22Rv1 (cell line): ENCODE measurements around the gene FKBP11.

ENCODE experiments used
- ZFX ChIP-seq: fragments of 450-650 bp; IDR thresholded peaks from 2 replicates; pipeline ENCODE4 v1.6.1; 2017; ENCODE audit warnings: antibody characterized with exemption, borderline replicate concordance
- TF ChIP-seq, protein P1 (sequence below): fragments of 450-650 bp; IDR thresholded peaks from 2 replicates; pipeline ENCODE4 v1.5.1; 2017; ENCODE audit warnings: mild to moderate bottlenecking

- TF ChIP-seq, protein P1, sequence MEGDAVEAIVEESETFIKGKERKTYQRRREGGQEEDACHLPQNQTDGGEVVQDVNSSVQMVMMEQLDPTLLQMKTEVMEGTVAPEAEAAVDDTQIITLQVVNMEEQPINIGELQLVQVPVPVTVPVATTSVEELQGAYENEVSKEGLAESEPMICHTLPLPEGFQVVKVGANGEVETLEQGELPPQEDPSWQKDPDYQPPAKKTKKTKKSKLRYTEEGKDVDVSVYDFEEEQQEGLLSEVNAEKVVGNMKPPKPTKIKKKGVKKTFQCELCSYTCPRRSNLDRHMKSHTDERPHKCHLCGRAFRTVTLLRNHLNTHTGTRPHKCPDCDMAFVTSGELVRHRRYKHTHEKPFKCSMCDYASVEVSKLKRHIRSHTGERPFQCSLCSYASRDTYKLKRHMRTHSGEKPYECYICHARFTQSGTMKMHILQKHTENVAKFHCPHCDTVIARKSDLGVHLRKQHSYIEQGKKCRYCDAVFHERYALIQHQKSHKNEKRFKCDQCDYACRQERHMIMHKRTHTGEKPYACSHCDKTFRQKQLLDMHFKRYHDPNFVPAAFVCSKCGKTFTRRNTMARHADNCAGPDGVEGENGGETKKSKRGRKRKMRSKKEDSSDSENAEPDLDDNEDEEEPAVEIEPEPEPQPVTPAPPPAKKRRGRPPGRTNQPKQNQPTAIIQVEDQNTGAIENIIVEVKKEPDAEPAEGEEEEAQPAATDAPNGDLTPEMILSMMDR, result no peak
- TF ChIP-seq ZFX, result no peak
These were observed 27.4 kb upstream of the FKBP11 start for GRCh38 chr12:48952691-48953090.
